DOHH2 (cell line): ENCODE results near the gene PFKL.

Source experiments
- CTCF ChIP-seq: fragments of 200-600 bp; sonication (generic); IDR thresholded peaks from one replicate; pipeline ENCODE4 v1.5.1; 2014; ENCODE audit warnings: antibody characterized with exemption, mild to moderate bottlenecking, low read depth, low read length; ENCODE audit not compliant: poor library complexity, severe bottlenecking
- EZH2phosphoT487 ChIP-seq: fragments of 200-600 bp; sonication (generic); IDR thresholded peaks from 2 replicates; pipeline ENCODE4 v1.6.1; 2017; ENCODE audit warnings: borderline replicate concordance, mild to moderate bottlenecking, antibody characterized with exemption, low read length, moderate library complexity, mixed read lengths

GRCh38 chr21:44273046-44273445 lies 26.8 kb upstream of the PFKL start:
- no peak for TF ChIP-seq CTCF
- TF ChIP-seq EZH2phosphoT487: no peak
